GM18508 (cell line): ENCODE results near the gene ITGAX.
"Not testable (repeated sequence)": the region's sequence is repeated elsewhere in the genome, so short reads cannot be mapped to it uniquely, and the experiment has no call there.

ENCODE experiments used
- ATAC-seq: cut with Tn5 transposase; IDR thresholded peaks from one replicate; pipeline ENCODE4 v1.9.1; 2021; ENCODE audit warnings: moderate number of reproducible peaks; ENCODE audit not compliant: insufficient read depth, unreplicated experiment

Gene ITGAX

GRCh38 chr16:31354394-31355291 is at the start of gene ITGAX:
TSS of gene ITGAX (plus strand) at chr16:31355176. CDS start at chr16:31355255, 79 bp downstream.
- ATAC-seq, result peak; percentile 46

- no peak for ATAC-seq
Observed at GRCh38 chr16:31305219-31305618, 49.8 kb upstream of the ITGAX start.

- ATAC-seq, result not testable (repeated sequence)
Observed at GRCh38 chr16:31308381-31308780, 46.6 kb upstream of the ITGAX start.

- ATAC-seq, result no peak
Observed at GRCh38 chr16:31322500-31322899, 32.5 kb upstream of the ITGAX start.

GRCh38 chr16:31323959-31324629 is 30.9 kb upstream of the ITGAX start:
- ATAC-seq, result no peak

GRCh38 chr16:31325171-31325570 is 29.8 kb upstream of the ITGAX start:
- ATAC-seq, result no peak

GRCh38 chr16:31327646-31328225 is 27.2 kb upstream of the ITGAX start:
- ATAC-seq, result no peak

- ATAC-seq, result no peak
Observed at GRCh38 chr16:31328322-31329052, 26.5 kb upstream of the ITGAX start.

GRCh38 chr16:31329671-31330552 is 25.1 kb upstream of the ITGAX start:
- ATAC-seq, result no peak

GRCh38 chr16:31330553-31330890 is 24.5 kb upstream of the ITGAX start:
- ATAC-seq, result no peak

- ATAC-seq, result no peak
Observed at GRCh38 chr16:31331141-31331764, 23.7 kb upstream of the ITGAX start.

GRCh38 chr16:31331807-31332301 is 23.1 kb upstream of the ITGAX start:
- ATAC-seq, result no peak

- no peak for ATAC-seq
Observed at GRCh38 chr16:31332544-31332943, 22.4 kb upstream of the ITGAX start.

GRCh38 chr16:31333686-31334649 is 21.0 kb upstream of the ITGAX start:
- no peak for ATAC-seq

- no peak for ATAC-seq
Observed at GRCh38 chr16:31334934-31335333, 20.0 kb upstream of the ITGAX start.

GRCh38 chr16:31335431-31335830 is 19.5 kb upstream of the ITGAX start:
- no peak for ATAC-seq

- not testable (repeated sequence) for ATAC-seq
Observed at GRCh38 chr16:31338166-31338685, 16.8 kb upstream of the ITGAX start.

- ATAC-seq, result peak; percentile 87
Observed at GRCh38 chr16:31344712-31345111, 10.3 kb upstream of the ITGAX start.
